IMR-90 (cell line): ENCODE data around the gene SUPT3H. TPM values are rescaled to one million over a fixed set of nuclear protein-coding genes. Genes with fewer than 3 reads are reported as not detected.

Experiments used
- ATAC-seq: fragments of 200-7000 bp; cut with Tn5 transposase; 2 replicates; pipeline ENCODE4 v1.9.1; 2020; ENCODE audit warnings: low read depth, mild to moderate bottlenecking, moderate library complexity
- BruUV-seq: library from RNA; stranded (reverse); fragments of 400-500 nt; replicated peaks from 2 replicates; lab custom pipeline; 2021; lab: Mats Ljungman, UMichigan
- CTCF ChIA-PET: fragments of 300-600 bp; formaldehyde crosslinking; extraction: SDS; loops from one replicate; lab custom pipeline; 2021; ENCODE audit warnings: antibody characterized with exemption; lab: Yijun Ruan, JAX
- POLR2A ChIA-PET: fragments of 300-600 bp; sonication (Branson Sonifier 250); formaldehyde crosslinking; loops from one replicate; lab custom pipeline; 2022; ENCODE audit warnings: antibody characterized with exemption; ENCODE audit not compliant: unreplicated experiment; lab: Charles Lee
- DNase-seq: peaks from one replicate; pipeline ENCODE4 v3.0.0; 2013
- H2AFZ ChIP-seq: replicated peaks from 2 replicates; pipeline ENCODE3; 2013; ENCODE audit warnings: low read length, mild to moderate bottlenecking; ENCODE audit not compliant: poor library complexity
- H2AK5ac ChIP-seq: 2 replicates; pipeline ENCODE4 v1.6.1; 2013; ENCODE audit warnings: low read depth, low read length, inconsistent platforms
- H2AK9ac ChIP-seq: replicated peaks from 2 replicates; pipeline ENCODE3; 2013; ENCODE audit warnings: mild to moderate bottlenecking, low read depth, low read length, moderate library complexity; ENCODE audit not compliant: poor library complexity
- H2BK120ac ChIP-seq: 2 replicates; pipeline ENCODE4 v1.6.1; 2013; ENCODE audit warnings: low read depth, low read length, inconsistent platforms
- H2BK15ac ChIP-seq: 3 replicates; pipeline ENCODE4 v1.6.1; 2013; ENCODE audit warnings: low read depth, low read length, inconsistent platforms
- H2BK20ac ChIP-seq: 2 replicates; pipeline ENCODE4 v1.6.1; 2013; ENCODE audit warnings: low read depth, mild to moderate bottlenecking, inconsistent platforms, low read length, moderate library complexity
- H2BK5ac ChIP-seq: 2 replicates; pipeline ENCODE4 v1.6.1; 2013; ENCODE audit warnings: mild to moderate bottlenecking, low read depth, low read length, inconsistent platforms; ENCODE audit not compliant: poor library complexity, severe bottlenecking
- H3K14ac ChIP-seq: replicated peaks from 2 replicates; pipeline ENCODE4 v1.6.1; 2013; ENCODE audit warnings: low read depth, low read length, inconsistent platforms
- H3K18ac ChIP-seq: 2 replicates; pipeline ENCODE4 v1.6.1; 2013; ENCODE audit warnings: low read depth, low read length, control low read depth
- H3K23ac ChIP-seq: 2 replicates; pipeline ENCODE4 v1.6.1; 2013; ENCODE audit warnings: low read depth, low read length, inconsistent platforms
- H3K27ac ChIP-seq: 2 replicates; pipeline ENCODE4 v1.5.1; 2013; ENCODE audit warnings: mild to moderate bottlenecking, control low read depth, low read length; ENCODE audit not compliant: insufficient read depth
- H3K27me3 ChIP-seq: 2 replicates; pipeline ENCODE4 v1.6.1; 2013; ENCODE audit warnings: low read length; ENCODE audit not compliant: control insufficient read depth, insufficient read depth
- H3K36me3 ChIP-seq: 2 replicates; pipeline ENCODE4 v1.6.1; 2013; ENCODE audit warnings: low read length, mixed read lengths; ENCODE audit not compliant: control insufficient read depth, insufficient read depth
- H3K4ac ChIP-seq: 2 replicates; pipeline ENCODE4 v1.6.1; 2013; ENCODE audit warnings: low read depth, low read length, inconsistent platforms
- H3K4me1 ChIP-seq: 2 replicates; pipeline ENCODE4 v1.6.1; 2013; ENCODE audit warnings: low read length, mixed read lengths; ENCODE audit not compliant: control insufficient read depth, insufficient read depth
- H3K4me2 ChIP-seq: 2 replicates; pipeline ENCODE4 v1.6.1; 2013; ENCODE audit warnings: low read depth, mild to moderate bottlenecking, control low read depth, low read length, moderate library complexity
- H3K4me3 ChIP-seq: 2 replicates; pipeline ENCODE4 v1.5.1; 2013; ENCODE audit warnings: low read depth, mild to moderate bottlenecking, control low read depth, low read length, moderate library complexity; ENCODE audit not compliant: insufficient read depth
- H3K56ac ChIP-seq: 2 replicates; pipeline ENCODE4 v1.6.1; 2013; ENCODE audit warnings: low read length, inconsistent platforms; ENCODE audit not compliant: insufficient read depth; ENCODE audit errors: extremely low read depth
- H3K79me1 ChIP-seq, 2 experiments: 2 replicates each; pipeline ENCODE4 v1.6.1; 2013; ENCODE audit warnings: low read length in 2 of 2, inconsistent platforms in 1 of 2, low read depth in 1 of 2
- H3K9ac ChIP-seq: 2 replicates; pipeline ENCODE4 v1.6.1; 2013; ENCODE audit warnings: low read depth, low read length, control low read depth
- H3K9me1 ChIP-seq: 2 replicates; pipeline ENCODE4 v1.6.1; 2013; ENCODE audit warnings: low read length, inconsistent platforms; ENCODE audit not compliant: insufficient read depth
- H3K9me3 ChIP-seq: 2 replicates; pipeline ENCODE4 v1.6.1; 2013; ENCODE audit warnings: low read length; ENCODE audit not compliant: control insufficient read depth, insufficient read depth
- H4K20me1 ChIP-seq: 2 replicates; pipeline ENCODE4 v1.6.1; 2013; ENCODE audit warnings: low read length, inconsistent platforms; ENCODE audit not compliant: insufficient read depth
- H4K5ac ChIP-seq: 2 replicates; pipeline ENCODE4 v1.6.1; 2013; ENCODE audit warnings: mild to moderate bottlenecking, low read depth, low read length, control low read depth
- H4K8ac ChIP-seq, 2 experiments: 2 replicates each; pipeline ENCODE4 v1.6.1; 2013; ENCODE audit warnings: low read depth in 2 of 2, low read length in 2 of 2, control low read depth in 1 of 2, inconsistent platforms in 1 of 2
- H4K91ac ChIP-seq: 2 replicates; pipeline ENCODE4 v1.6.1; 2013; ENCODE audit warnings: low read depth, low read length, inconsistent platforms; ENCODE audit not compliant: insufficient read depth
- CEBPB ChIP-seq: IDR thresholded peaks from 2 replicates; pipeline ENCODE4 v1.6.1; 2012; ENCODE audit warnings: low read depth, low read length, improper control_type of control experiment
- NFE2L2 ChIP-seq: fragments of 150-350 bp; IDR thresholded peaks from 2 replicates; pipeline ENCODE4 v1.6.1; 2016; ENCODE audit warnings: low read depth, mild to moderate bottlenecking, low read length
- RFX5 ChIP-seq: IDR thresholded peaks from 2 replicates; pipeline ENCODE4 v1.8.0; 2012; ENCODE audit warnings: low read depth, mild to moderate bottlenecking, low read length, moderate library complexity
- USF2 ChIP-seq: fragments of 150-350 bp; IDR thresholded peaks from 2 replicates; pipeline ENCODE4 v1.6.1; 2017; ENCODE audit warnings: mild to moderate bottlenecking, antibody characterized with exemption, low read length, low read depth
- WGBS, 2 experiments: methylation state at CpG; one replicate each; pipeline versions ENCODE4 v1.1.5 to v1.1.7; 2013; ENCODE audit warnings: missing lambda C conversion rate in 2 of 2; ENCODE audit not compliant: insufficient read length in 1 of 2; ENCODE audit errors: extremely low coverage in 2 of 2; 5-methylcytosine and 5-hydroxymethylcytosine counted together
- dilution Hi-C: fragments of 300-500 bp; cut with HindIII; formaldehyde crosslinking; loops from one replicate; pipeline ENCODE4 v1.14.3; 2018; ENCODE audit warnings: low sequenced_read_pairs; ENCODE audit not compliant: unreplicated experiment
- in situ Hi-C: fragments of 300-500 bp; cut with MboI; formaldehyde crosslinking; loops from 3 replicates; pipeline ENCODE4 v1.14.3; 2019; ENCODE audit warnings: low sequenced_read_pairs, inconsistent platforms, mixed read lengths
- intact Hi-C: fragments of 100-400 bp; cut with micrococcal nuclease; formaldehyde crosslinking; loops from 2 replicates; pipeline ENCODE4 v1.10.0; 2022
- polyA plus RNA-seq, 3 experiments: library from polyadenylated mRNA; depleted of rRNA; stranded (reverse); fragments of >200 nt; gene quantifications; 2 replicates each; pipeline ENCODE4 v1.2.3, GENCODE V29; 2012; ENCODE audit warnings: low replicate concordance in 1 of 3
- total RNA-seq: library from RNA; depleted of rRNA; stranded (reverse); fragments of >200 nt; gene quantifications from 2 replicates; pipeline ENCODE4 v1.2.3, GENCODE V29; 2012

The SUPT3H gene
- total and polyA plus RNA-seq, 2 of the 4 experiments (the other 2 are of a cell fraction): 4.5 to 5.0 TPM

DNA sequence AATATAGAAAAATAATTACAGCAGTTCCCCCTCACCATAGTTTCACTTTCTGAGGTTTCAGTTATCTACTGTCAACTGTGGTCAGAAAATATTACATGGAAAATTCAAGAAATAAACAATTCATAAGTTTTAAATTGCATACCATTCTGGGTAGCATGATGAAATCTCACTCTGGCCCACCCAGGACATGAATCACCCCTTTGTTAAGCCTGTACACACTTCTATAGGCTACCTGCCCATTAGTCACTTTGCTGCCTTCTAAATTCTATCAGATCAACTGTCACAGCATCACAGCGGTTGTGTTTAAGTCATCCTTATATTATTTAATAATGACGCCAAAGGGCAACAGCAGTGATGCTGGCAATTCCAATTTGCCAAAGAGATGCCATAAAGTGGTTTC, 189.9 kb downstream of the SUPT3H start:
- H2AK5ac ChIP-seq: no peak overlapping the region
- H3K36me3 ChIP-seq: no peaks in the 10 kb centered on the region
- H3K4ac ChIP-seq: no peak overlapping the region
- no peak overlapping the region for H2BK5ac ChIP-seq
- no peak overlapping the region for H4K91ac ChIP-seq
- H3K27me3 ChIP-seq: no peaks in the 10 kb centered on the region
- no peak overlapping the region for H4K8ac ChIP-seq
- H2AFZ ChIP-seq: no peak overlapping the region
- no peaks in the 10 kb centered on the region for H3K4me1 ChIP-seq
- WGBS, 2 experiments: no CpG with 5 or more reads among the region's 2 CpGs
- H4K5ac ChIP-seq: no peak overlapping the region
- H3K14ac ChIP-seq: no peak overlapping the region
- no peaks in the 10 kb centered on the region for H3K9me1 ChIP-seq
- peak; percentile 21; the same call in 1 of the 2 replicates for ATAC-seq
- TF ChIP-seq CEBPB (peak; percentile 45; the same call in 1 of the 2 replicates), USF2 (no peak), RFX5 (no peak), NFE2L2 (no peak)
- H3K79me1 ChIP-seq: no peaks in the 10 kb centered on the region; a peak in 1 of 4 replicates
- H2BK20ac ChIP-seq: no peak overlapping the region
- in situ Hi-C loops: no loop called here
- POLR2A ChIA-PET: no interaction called here
- H3K27ac ChIP-seq: no peak overlapping the region
- no peak overlapping the region for H3K23ac ChIP-seq
- no peak overlapping the region for H2BK120ac ChIP-seq
- H3K56ac ChIP-seq: no peak overlapping the region
- dilution Hi-C loops: no loop called here
- intact Hi-C loops: no loop called here
- DNase-seq: peak; percentile 55
- CTCF ChIA-PET: no interaction called here
- H3K9ac ChIP-seq: no peak overlapping the region
- no peaks in the 10 kb centered on the region for H3K9me3 ChIP-seq
- no peak overlapping the region for H2AK9ac ChIP-seq
- no peak overlapping the region for H3K4me2 ChIP-seq
- no peak overlapping the region for H3K18ac ChIP-seq
- H2BK15ac ChIP-seq: no peak overlapping the region
- no peaks in the 10 kb centered on the region for H4K20me1 ChIP-seq
- H3K4me3 ChIP-seq: no peak overlapping the region
- no TSS peak for BruUV-seq
